GM06990 (cell line): Measurements from ENCODE around the gene URB1.

Source experiments
- DNase-seq: peaks from one replicate; pipeline ENCODE4 v3.0.0-alpha.2; 2011; ENCODE audit not compliant: insufficient read length; ENCODE audit errors: extremely low read depth
- H3K27me3 ChIP-seq: replicated peaks from 2 replicates; pipeline ENCODE4 v1.6.0; 2011; ENCODE audit warnings: low read length; ENCODE audit not compliant: control insufficient read depth, insufficient read depth
- H3K36me3 ChIP-seq: 2 replicates; pipeline ENCODE4 v1.5.1; 2011; ENCODE audit warnings: low read length; ENCODE audit not compliant: control insufficient read depth, insufficient read depth
- H3K4me3 ChIP-seq: replicated peaks from 2 replicates; pipeline ENCODE4 v1.5.1; 2011; ENCODE audit warnings: low read depth, mild to moderate bottlenecking, control low read depth, low read length
- CTCF ChIP-seq: IDR thresholded peaks from 2 replicates; pipeline ENCODE4 v1.5.1; 2011; ENCODE audit warnings: low read length, control low read depth, mild to moderate bottlenecking, inconsistent platforms; ENCODE audit not compliant: insufficient read depth, poor library complexity, severe bottlenecking

Gene URB1

GRCh38 chr21:32321480-32321879 lies 71.3 kb downstream of the URB1 start:
- Histone ChIP-seq H3K36me3 (peaks cover 60% of the 10 kb centered on the region), H3K4me3 (no peak overlapping the region), H3K27me3 (no peaks in the 10 kb centered on the region)
- TF ChIP-seq CTCF: no peak
- DNase-seq: no peak

- Histone ChIP-seq H3K4me3 (no peak overlapping the region), H3K27me3 (no peaks in the 10 kb centered on the region), H3K36me3 (peaks cover 64% of the 10 kb centered on the region)
- no peak for DNase-seq
- no peak for TF ChIP-seq CTCF
Measured at GRCh38 chr21:32320726-32321125, 72.1 kb downstream of the URB1 start.

- H3K36me3 ChIP-seq: peaks cover 67% of the 10 kb centered on the region
- no peak overlapping the region for H3K4me3 ChIP-seq
- no peaks in the 10 kb centered on the region for H3K27me3 ChIP-seq
- no peak for TF ChIP-seq CTCF
- DNase-seq: no peak
Measured at GRCh38 chr21:32320059-32320458, 72.8 kb downstream of the URB1 start.

- DNase-seq: no peak
- no peak for TF ChIP-seq CTCF
- peaks cover 67% of the 10 kb centered on the region for H3K36me3 ChIP-seq
- no peak overlapping the region for H3K4me3 ChIP-seq
- H3K27me3 ChIP-seq: no peaks in the 10 kb centered on the region
Measured at GRCh38 chr21:32319012-32319411, 73.8 kb downstream of the URB1 start.

GRCh38 chr21:32317726-32318125 lies 75.1 kb downstream of the URB1 start:
- H3K4me3 ChIP-seq: no peak overlapping the region
- peaks cover 59% of the 10 kb centered on the region for H3K36me3 ChIP-seq
- H3K27me3 ChIP-seq: no peaks in the 10 kb centered on the region
- no peak for DNase-seq
- no peak for TF ChIP-seq CTCF
